HG03521 (cell line): ENCODE measurements around the gene CAMK2G.
"Not testable (repeated sequence)": the region's sequence is repeated elsewhere in the genome, so short reads cannot be mapped to it uniquely, and the experiment has no call there.

ENCODE experiments used
- ATAC-seq: cut with Tn5 transposase; IDR thresholded peaks from one replicate; pipeline ENCODE4 v1.9.1; 2021; ENCODE audit warnings: mild to moderate bottlenecking, moderate library complexity; ENCODE audit not compliant: unreplicated experiment

Gene CAMK2G

DNA sequence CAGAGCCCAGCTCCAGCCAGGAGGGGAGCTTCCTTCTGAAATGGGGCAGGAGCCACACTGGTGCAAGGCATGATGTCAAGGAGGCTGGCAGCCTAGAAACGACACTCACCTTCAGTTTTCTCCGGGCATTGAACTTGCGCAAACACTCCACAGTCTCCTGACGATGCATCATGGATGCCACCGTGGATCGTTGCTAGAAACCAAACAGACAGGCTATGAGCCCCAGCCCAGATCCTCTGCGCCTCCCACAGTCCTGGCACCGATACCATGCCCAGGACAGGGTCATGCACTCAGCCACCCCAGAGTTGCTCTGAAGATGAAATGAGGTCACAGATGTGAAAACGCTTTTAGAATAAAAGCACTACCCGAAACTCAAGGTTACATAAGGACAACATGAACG, 32.0 kb downstream of the CAMK2G start:
- no peak for ATAC-seq

DNA sequence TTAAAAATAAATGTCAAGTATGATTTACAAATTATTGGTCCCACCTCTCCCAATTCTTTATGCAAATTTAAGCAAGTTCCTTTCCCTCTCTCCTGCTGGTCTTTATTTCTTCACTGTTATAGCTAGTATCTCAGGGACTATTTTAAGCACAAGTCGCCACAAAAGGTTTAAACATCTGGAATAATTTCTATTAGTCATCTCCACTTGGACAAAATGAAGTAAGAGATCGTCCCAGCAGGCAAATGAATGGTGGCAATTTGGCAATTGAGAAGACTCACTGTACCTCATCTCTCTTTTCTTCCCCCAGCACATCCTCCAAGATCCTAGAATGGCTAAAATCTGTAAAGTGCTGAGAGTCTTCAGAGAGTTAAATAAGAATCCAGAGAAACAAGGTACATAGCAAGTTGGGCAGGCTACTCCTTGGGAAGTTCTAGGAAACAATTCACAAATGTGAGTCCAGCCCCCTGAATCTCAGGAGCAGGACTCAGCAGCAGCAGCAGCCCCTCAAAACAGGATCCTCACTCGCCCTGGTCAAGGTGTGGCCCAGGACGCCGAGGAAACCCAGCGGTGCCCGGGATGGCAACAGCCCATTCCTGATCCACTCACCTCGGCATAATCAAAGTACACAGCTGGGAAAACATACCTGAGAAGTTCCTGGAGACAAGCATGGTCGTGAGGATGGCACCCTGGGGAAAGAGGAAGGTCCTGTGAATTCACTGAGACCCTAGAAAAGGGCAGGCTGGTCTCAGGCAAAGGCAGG, 32.6 kb downstream of the CAMK2G start:
- no peak for ATAC-seq

DNA sequence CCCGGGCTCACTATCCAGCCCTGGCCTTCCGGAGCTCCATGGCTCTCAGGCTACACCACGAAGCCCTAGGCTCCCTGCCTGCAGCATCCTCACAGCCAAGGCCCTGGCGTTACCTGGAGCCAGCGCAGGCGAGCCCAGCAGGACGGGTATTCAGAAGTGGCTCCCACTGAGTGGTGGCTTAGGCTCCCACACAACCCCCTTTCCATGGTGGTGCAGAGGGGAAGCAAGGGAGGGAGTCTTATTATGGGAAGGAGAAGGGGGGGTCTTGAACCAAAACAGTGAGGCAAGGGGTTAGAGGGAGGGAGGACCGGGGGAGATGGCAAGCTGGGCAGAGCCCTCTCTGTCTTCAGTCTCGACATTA, 33.3 kb downstream of the CAMK2G start:
- ATAC-seq = no peak

DNA sequence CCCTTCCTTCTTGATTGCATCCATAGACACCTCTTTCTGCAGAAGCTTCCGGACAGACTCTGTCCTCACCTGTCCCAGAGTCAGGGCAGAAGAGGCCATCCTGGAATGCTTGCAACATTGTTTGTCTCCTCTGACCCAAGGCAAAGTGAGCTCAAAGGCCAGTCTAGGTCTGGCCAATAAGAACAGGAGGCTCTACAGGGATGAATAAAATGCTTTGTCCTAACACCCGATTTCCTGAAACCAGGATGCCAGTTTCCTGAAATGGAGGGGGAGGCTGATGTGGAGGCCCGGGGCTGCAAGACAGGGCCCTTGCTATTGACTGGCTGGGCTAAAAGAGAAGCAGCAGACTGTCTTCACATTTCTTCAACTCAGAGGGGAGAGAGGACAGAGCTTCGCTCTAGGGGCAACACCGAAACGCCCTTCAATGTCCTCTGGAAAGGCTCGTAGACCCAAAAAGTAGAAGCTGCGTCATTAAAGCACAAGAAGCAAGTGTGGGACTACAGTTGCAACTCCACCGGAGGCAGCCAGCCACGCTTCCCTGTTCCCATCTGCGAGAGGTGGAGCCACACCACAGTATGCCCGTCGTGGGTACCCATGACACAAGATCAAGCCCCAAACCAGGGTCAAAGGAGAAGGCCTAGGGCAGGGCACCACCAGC, 33.8 kb downstream of the CAMK2G start:
- no peak for ATAC-seq

DNA sequence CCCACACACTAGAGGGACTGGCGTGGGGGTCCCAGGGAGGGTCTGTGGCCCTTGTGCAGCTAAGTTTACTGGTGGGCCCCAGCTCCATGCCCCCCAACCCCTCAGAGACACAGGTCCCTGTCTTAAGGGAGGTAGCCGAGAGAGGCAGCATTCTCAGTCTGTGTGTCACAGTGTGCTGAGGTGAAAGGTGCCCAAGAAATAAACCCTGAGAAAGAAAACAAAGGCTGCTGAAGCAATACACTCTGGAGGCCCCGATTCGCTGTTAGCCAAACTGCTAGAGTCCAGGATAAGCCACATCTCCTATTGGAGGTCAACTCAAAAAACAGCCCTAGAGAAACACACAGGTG, 34.3 kb downstream of the CAMK2G start:
- ATAC-seq = no peak

DNA sequence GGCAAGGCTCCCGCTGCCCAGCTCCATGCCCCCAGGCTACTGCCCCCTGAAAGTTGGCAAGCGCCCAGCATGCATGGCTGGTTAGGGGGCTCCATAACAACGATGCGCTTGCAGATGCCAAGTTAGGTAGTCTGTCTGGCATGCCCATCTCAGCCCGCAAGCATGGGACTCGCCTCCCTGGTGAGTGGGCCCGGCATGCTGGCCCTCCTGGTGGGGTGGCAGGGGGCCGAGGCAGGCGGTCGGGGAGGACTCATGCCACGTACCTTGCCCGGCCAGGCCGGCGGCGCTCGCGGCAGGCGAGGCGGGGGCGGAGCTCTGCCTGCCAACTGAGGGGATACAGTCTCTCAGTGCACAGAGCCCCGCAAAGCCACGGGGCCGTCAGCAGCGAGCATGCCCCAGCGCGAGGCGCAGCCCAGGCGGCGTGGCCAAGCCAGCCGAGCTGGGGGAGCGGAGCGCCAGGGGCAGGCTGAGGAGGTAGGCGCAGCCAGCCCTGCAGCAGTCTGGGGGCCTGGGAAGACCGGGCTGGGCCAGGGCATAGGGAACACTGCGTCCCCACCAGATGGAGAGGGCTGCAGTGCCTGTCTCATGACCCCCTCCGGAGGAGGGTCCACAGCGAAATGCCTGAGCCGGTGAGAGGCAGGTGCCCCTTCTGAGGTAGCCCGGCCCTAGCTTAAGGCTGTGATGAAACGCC, 34.9 kb downstream of the CAMK2G start:
- no peak for ATAC-seq

DNA sequence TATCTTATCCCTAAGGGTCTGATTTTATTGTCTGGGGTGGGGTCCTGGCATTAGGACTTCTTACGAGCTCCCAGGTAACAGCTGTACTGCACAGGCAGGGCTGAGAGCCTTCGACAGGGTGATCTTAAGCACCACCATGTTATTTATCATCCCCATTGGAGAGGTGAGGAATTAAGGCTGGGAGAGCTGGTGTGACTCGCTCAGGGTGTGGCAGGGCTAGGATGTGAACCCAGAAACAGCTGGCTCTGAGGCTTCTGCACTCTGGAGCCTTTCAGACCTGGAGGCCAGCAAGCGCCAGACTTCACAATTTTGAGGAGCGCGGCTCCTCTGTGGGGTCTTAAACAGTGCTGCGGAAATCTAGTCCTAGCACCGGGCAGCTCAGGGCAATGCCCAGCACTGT, 35.5 kb downstream of the CAMK2G start:
- no peak for ATAC-seq

DNA sequence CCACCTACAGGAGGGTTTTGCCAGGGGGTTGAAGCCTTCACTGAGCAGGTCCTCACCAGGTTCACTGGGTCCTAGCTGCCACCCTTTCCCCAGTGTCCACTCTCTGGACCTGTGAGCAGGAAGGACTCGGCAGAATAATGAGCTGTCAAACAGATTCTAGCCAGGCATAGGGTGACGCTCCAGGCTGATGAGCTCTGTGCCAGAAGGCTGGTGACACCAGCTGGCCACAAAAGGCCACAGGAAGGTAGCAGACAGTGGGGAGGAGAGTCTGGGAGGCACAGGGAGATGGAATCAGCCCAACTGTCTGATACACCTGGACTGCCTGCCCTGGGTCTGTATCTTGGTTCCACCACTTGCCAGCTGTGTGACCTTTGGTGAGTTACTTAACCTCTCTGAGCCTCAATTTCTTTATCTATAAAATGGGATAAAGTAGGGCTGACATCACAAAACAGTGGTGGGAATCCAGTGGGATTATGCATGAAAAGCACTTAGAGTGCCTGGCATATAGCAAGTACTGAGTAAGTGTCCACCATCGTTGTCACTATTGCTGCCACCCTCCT, 36.3 kb downstream of the CAMK2G start:
- ATAC-seq = no peak

DNA sequence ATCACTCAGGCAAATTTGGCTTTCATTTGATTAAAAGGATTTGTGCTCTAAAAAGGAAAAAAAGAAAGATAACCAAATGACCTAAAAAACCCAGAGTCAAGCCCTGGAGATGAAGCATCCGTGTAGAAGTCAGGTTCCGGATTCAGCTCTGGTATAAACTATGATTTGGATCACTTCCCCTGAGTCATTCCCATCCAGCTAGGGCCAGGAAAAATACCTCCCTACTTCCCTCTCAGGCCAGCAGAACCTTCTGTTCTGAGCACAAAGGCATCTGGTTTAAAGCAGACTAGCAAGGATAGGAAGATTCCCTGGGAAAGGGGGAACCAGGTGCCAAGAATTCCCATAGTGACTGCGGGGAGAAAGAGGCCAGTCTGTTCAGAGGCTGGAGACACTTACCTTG, 37.3 kb downstream of the CAMK2G start:
- no peak for ATAC-seq

DNA sequence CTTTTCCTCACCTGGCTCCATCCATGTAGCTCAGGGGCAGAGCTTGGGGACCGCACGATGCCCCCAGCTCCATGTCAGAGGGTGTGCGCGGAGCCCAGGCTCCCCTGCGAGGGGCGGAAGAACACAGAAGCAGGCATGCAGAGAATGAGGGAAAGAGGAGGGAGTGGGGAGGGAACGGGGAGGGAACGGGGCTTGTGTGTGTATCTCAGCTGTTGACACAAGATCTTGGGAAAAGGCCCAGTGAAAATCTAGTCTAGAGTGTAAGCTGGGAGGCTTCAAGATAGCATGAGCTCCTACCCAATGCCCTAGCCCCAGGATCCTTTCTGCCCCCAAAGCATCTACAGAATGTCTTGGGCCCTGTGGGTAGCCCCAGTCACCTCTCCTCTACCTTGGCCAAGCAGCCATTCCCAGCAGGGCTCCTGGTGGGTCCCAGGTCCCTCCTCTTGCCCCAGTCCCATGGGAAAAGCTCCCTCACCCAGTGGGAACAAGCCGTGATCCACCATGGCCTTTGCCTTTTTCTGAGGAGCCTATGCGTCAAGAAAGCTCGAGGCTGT, 37.9 kb downstream of the CAMK2G start:
- no peak for ATAC-seq

DNA sequence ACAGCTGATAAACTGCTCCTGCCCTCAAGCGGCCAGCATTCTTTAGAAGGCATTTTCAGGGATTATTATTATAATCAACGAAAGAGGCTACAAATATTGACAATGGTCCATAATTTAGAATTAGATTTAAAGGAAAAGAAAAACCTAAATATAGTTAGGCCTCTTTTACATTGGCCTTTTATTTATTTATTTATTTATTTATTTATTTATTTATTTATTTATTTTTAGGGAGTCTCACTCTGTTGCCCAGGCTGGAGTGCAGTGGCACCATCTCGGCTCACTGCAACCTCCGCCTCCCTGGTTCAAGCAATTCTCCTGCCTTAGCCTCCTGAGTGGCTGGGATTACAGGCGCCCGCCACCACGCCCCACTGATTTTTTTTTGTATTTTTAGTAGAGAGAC, 45.3 kb downstream of the CAMK2G start:
- not testable (repeated sequence) for ATAC-seq

DNA sequence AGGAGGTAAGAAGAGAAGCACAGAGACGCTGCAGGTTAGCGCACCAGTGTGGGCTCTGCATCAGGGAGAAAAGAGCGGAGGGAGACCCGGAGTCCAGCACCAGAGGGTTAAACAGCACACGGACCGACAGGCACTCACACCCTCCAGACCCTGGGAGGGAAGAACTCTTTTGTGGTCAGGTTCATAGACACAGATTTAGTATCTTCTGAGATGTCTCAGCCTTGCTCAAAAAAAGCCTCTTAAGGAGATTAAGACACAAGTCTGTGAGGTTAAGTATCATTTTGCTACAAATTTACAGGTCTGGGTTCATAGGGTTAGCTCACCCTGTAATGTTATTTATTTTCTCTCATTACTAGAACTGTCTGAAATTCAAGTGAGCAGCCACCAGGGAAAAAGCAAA, 46.2 kb downstream of the CAMK2G start:
- no peak for ATAC-seq

DNA sequence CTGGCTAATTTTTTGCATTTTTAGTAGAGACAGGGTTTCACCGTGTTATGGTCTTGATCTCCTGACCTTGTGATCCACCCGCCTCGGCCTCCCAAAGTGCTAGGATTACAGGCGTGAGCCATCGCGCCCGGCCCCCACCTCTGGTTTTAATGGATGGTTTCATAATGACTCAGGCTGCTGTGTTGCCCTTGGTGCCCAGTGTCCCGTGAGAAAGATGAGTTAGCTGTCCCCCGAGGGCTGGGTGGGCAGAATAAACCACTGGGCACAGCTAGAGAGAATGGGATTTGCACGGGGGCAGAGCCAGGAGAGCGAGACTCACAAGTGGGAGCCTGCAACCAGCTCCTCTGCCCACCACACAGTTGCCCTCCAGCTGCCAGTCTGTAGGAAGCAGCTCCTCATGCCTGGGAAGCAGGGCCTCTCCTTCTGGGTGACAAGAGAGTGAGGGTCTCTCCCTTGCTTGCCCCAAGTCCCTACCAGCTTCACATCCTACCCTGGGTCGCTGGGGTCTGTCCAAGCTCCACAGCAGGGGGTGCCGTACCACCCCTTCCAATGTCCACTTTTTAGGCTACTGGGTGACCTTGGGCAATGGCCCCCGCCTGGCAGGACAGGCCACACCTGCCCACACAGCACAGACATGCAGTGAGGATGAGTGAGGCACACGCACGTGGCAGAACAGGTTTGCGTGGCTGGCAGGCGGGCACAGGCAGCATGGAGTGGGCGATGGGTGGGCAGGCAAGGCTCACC, 46.8 kb downstream of the CAMK2G start:
- no peak for ATAC-seq

DNA sequence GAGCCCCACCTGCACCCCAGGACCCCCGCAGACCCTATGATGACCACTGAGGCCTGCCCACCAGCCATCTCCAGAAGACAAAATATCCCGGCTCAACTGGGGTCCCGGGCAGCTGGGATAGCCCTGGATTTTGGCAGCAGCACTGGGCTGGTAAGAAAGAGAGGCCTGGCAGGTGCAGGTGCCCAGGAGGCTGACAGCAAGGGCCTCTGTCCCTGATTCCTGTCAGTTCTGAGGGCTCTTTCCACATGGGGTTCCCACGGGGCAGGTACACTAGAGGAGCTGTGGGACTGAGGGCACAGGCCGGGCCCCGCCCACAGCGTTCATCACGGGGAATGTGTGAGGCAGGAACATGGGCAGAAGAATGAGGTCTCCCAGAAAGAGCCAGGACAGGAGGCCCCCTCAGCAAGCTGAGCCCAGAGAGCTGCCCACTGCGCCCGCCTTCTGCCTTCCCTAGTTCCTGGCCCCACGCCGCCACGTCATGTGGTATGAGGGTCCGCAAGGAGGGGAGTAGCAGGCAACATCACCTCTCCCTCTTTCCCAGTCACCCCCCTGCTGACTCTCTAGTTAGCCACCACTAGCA, 50.1 kb downstream of the CAMK2G start:
- ATAC-seq = no peak

DNA sequence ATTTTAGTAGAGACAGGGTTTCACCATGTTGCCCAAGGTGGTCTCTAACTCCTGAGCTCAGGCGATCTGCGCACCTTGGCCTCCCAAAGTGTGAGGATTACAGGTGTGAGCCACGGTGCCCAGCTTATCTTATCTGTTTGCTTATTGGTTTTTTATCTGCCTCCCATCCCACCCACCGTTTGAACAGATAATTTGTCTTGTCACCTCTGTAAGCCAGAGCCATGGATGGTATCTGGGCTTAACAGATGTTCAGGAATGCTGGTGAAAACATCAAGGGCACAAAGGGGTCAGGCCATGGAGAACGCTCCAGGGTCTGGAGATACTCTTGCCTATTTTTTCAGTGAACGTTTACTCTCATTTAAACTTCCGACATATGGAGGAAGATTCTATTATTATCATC, 51.0 kb downstream of the CAMK2G start:
- ATAC-seq = no peak

DNA sequence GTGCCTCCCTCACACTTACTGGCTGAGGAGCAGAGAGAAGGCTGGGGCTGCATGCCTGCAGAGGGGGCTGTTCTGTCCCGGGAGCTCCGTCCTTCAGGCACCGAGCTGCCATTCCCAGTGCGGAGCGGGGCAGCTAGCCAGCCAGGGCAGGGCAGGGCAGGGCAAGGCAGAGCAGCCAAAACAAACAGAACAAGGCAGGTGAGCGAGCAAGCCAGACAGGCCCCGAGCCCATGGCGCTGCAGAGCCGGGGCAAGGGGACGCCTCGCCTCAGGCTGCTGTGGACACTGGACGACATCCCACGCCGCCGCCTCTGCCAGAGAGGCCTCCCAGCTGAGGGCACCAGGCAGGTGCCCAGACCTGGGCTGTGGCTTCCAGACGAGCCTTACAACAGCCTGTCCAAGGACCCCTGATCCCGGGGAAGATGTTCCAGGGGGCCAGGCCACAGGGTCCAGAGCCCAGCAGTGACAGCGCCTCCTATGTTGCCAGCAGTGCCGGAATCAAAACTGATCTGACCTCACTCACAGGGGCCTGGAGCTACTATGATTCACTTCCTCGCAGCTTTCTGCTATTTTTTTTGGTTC, 54.8 kb downstream of the CAMK2G start:
- ATAC-seq = no peak

DNA sequence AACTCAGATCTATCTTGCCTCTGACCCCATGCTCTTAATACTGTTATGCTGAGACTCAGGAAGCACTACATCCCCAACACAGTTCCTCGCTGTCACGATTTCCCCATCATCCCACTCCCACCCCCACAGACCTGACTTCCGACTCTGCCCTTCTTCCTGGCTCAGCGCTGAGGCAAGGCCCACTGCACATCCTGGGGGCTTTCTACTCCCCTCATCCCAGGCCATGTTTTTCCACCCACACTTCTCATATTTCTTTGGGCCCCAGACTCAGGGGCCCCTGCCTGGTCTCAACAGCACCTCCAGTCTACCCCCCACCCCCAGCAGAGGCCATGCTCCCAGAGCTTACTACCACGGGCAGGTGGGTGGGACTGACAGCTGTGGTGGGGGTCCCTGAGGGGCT, 55.3 kb downstream of the CAMK2G start:
- no peak for ATAC-seq

DNA sequence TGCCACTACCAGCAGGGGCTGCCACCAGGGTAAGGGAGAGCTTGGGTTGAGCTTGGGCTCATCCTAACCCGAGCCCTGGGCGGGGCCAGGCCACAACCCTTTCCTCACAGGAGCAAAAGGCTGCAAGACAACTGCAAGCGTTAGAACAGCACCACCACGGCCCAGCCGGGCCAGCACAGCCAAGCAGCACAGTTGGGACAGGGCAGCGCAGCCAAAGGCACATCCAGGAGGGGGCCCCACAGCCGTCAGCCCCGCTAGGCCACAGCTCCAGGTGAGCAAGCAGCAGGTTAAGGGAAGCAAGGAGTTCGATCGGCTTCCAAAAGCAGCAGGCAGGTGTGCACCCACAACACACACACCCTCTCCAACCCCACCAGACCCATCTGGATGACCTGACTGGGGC, 56.0 kb downstream of the CAMK2G start:
- ATAC-seq = no peak

DNA sequence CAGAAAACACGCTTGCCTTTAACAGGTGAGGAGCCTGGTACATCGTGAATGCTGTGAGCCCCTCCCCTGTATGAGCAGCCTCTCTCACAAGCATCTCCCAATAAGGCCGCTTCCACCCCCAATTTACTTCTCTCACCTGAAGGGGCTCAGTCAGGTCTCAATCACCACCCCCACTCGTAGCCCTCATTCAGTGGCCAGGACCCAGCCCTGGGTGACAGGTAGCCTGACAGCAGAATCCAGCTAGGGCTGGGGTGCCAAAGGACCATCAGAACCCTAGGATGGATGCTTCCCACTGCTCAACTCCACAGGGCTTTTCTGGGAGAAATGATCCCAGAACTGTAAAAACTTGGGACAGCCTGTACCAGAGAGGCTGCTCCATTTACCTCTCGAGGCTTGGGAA, 56.5 kb downstream of the CAMK2G start:
- ATAC-seq = no peak
